GM10248 (cell line): ENCODE results near the gene RET.

Source experiments
- CTCF ChIA-PET: fragments of 300-600 bp; sonication (Branson Sonifier 250); formaldehyde crosslinking; extraction: SDS; loops from one replicate; lab custom pipeline; 2021; ENCODE audit warnings: antibody characterized with exemption; lab: Yijun Ruan, JAX
- POLR2A ChIA-PET: fragments of 350-650 bp; sonication (Branson Sonifier 250); formaldehyde crosslinking; extraction: SDS; loops from one replicate; lab custom pipeline; 2020; ENCODE audit warnings: antibody characterized with exemption; lab: Yijun Ruan, JAX
- DNase-seq: peaks from one replicate; pipeline ENCODE4 v3.0.0; 2012; ENCODE audit errors: extremely low spot score
- CTCF ChIP-seq: IDR thresholded peaks from 2 replicates; pipeline ENCODE4 v1.5.1; 2012; ENCODE audit warnings: mild to moderate bottlenecking, low read depth; ENCODE audit errors: extremely low read depth, missing control alignments, control extremely low read depth

RET gene

GRCh38 chr10:43105956-43106229 is 29.0 kb downstream of the RET start:
- ChIA-PET POLR2A (no interaction called here), CTCF (interaction anchor here (0.9 to 1.5 kb wide), 3 partner anchors 38 to 347 kb away, joined by 3 to 5 read pairs (median 3); no protein-coding TSS in a partner anchor)
- no peak for TF ChIP-seq CTCF
- peak; percentile 32 for DNase-seq

GRCh38 chr10:43106256-43107091 is 29.6 kb downstream of the RET start:
- CTCF ChIA-PET, result interaction anchor here (0.9 to 1.5 kb wide), 2 partner anchors 38 to 242 kb away, joined by 3 to 5 read pairs; no protein-coding TSS in a partner anchor
- POLR2A ChIA-PET, result no interaction called here
- DNase-seq, result no peak
- TF ChIP-seq CTCF, result no peak

- ChIA-PET CTCF (no interaction called here), POLR2A (no interaction called here)
- DNase-seq, result no peak
- no peak for TF ChIP-seq CTCF
Measured at GRCh38 chr10:43108951-43109350, 32.1 kb downstream of the RET start.

- no peak for DNase-seq
- no peak for TF ChIP-seq CTCF
- POLR2A ChIA-PET, result no interaction called here
- CTCF ChIA-PET, result no interaction called here
Measured at GRCh38 chr10:43109671-43110249, 32.9 kb downstream of the RET start.

- CTCF ChIA-PET, result interaction anchor here (1.1 to 1.6 kb wide), 2 partner anchors 10 to 11 kb away, joined by 3 to 4 read pairs; no protein-coding TSS in a partner anchor
- DNase-seq, result no peak
Measured at GRCh38 chr10:43110338-43111071, 33.6 kb downstream of the RET start.

More at GRCh38 chr10:43110338-43111071, 33.6 kb downstream of the RET start:
- POLR2A ChIA-PET, result interaction anchor here (1.2 kb wide), 1 partner anchor 27 kb away, joined by 3 read pairs; the partner anchor contains the start of gene CSGALNACT2
- TF ChIP-seq CTCF, result no peak
